Fibroblast of the aortic adventitia (primary cell): ENCODE results near the gene ATP1A1. TPM values are rescaled to one million over a fixed set of nuclear protein-coding genes. Genes with fewer than 3 reads are reported as not detected.
A peak's percentile ranks its signal among the peaks of the same experiment; 100 is the strongest.

Source experiments
- DNase-seq: peaks from one replicate; pipeline ENCODE4 v3.0.0-alpha.2; 2010; ENCODE audit warnings: low read depth
- H3K4me3 ChIP-seq: 2 replicates; pipeline ENCODE4 v1.5.1; 2011; ENCODE audit warnings: low read depth, mild to moderate bottlenecking, control low read depth, low read length, moderate library complexity
- total RNA-seq: library from RNA; depleted of rRNA; stranded (reverse); fragments of >200 nt; gene quantifications from 2 replicates; pipeline ENCODE4 v1.2.3, GENCODE V29; 2012; ENCODE audit warnings: low replicate concordance
- TF ChIP-seq, protein P1 (sequence below): IDR thresholded peaks from 2 replicates; pipeline ENCODE4 v1.5.1; 2011; ENCODE audit warnings: mild to moderate bottlenecking, low read length, control low read depth, inconsistent platforms; ENCODE audit not compliant: insufficient read depth

Gene ATP1A1
- 95.0 and 126 TPM in 2 replicates for total RNA-seq

- TF ChIP-seq, protein P1, sequence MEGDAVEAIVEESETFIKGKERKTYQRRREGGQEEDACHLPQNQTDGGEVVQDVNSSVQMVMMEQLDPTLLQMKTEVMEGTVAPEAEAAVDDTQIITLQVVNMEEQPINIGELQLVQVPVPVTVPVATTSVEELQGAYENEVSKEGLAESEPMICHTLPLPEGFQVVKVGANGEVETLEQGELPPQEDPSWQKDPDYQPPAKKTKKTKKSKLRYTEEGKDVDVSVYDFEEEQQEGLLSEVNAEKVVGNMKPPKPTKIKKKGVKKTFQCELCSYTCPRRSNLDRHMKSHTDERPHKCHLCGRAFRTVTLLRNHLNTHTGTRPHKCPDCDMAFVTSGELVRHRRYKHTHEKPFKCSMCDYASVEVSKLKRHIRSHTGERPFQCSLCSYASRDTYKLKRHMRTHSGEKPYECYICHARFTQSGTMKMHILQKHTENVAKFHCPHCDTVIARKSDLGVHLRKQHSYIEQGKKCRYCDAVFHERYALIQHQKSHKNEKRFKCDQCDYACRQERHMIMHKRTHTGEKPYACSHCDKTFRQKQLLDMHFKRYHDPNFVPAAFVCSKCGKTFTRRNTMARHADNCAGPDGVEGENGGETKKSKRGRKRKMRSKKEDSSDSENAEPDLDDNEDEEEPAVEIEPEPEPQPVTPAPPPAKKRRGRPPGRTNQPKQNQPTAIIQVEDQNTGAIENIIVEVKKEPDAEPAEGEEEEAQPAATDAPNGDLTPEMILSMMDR, result no peak
- peak within 1 kb of the TSS; percentile 85 for H3K4me3 ChIP-seq
- peak; percentile 86 for DNase-seq
These were observed at the start of gene ATP1A1 for GRCh38 chr1:116372651-116373430. ATP1A1 (plus strand) TSS chr1:116373244; CDS start chr1:116373512, 268 bp downstream.

GRCh38 chr1:116323491-116323890 is 49.6 kb upstream of the ATP1A1 start:
- H3K4me3 ChIP-seq, result no peak overlapping the region
- no peak for DNase-seq
- TF ChIP-seq, protein P1, result no peak

GRCh38 chr1:116324411-116324810 is 48.6 kb upstream of the ATP1A1 start:
- no peak for DNase-seq
- TF ChIP-seq, protein P1, result no peak
- no peak overlapping the region for H3K4me3 ChIP-seq

DNA sequence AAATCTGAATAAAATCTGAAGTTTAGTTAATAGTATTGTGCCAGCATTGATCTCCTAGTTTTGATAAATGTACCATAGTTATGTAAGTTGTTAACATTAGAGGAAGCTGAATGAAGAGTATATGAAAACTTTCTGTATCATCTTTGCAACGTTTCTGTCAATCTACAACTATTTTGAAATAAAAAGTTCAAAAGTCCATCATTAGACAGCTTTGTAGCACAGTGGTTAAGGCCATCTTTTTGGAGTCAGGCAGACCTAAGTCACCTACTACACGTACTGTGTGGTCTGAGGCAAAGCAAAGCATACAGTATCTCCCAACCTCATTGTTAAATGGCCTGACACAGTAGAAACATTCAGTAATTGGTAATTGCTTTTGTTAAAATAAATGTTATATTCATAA is 47.9 kb upstream of the ATP1A1 start:
- TF ChIP-seq, protein P1, result no peak

GRCh38 chr1:116325922-116326321 is 47.1 kb upstream of the ATP1A1 start:
- TF ChIP-seq, protein P1, result no peak
- no peak overlapping the region for H3K4me3 ChIP-seq
- DNase-seq, result no peak

More for the DNA sequence above, 47.9 kb upstream of the ATP1A1 start:
- DNase-seq, result no peak
- no peak overlapping the region for H3K4me3 ChIP-seq

DNA sequence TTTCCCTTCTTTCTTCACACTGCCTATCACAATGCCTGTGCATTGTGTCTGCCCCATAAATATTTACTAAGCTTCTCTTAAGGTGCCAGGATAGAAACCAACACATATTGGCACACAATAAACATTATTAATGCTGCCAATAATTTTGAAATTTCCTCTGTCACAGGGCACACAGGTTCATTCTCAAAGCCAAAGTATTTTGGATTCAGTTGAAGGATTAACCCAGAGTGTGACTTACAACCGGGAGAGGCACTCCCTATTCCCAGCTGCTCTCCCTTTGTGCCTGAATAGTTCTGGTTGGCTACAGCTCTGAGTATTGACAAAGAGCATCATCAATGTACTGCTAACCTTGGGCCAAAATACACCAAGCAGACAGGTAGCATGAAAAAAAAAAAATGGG is 46.6 kb upstream of the ATP1A1 start:
- no peak for DNase-seq
- TF ChIP-seq, protein P1, result no peak

More for the DNA sequence above, 46.6 kb upstream of the ATP1A1 start:
- H3K4me3 ChIP-seq, result no peak overlapping the region
